Measurements from ENCODE around the gene IL31RA.

Gene IL31RA

DNA sequence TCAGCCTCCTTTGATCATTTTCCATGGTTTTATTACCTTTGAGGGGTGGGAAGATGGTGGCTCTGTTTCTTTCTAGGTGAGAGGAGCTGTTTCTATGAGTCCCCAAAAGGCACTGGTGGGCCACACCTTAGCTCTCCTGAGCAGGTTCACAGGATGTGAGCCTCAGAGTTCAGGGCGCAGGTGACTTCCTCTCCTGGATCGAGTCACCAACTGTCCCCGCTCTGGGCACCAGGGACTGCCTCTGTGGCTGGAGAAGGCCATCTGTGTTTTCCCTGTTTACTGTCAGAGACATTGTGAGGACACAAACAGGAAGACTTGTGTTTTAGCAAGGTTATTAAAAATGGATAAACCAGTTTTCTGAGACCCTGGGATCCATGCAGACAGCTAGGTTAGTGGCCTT lies 68.5 kb downstream of the IL31RA start:
- H3K9ac ChIP-seq (ENCODE audit: low read depth, low read length, poor library complexity, severe bottlenecking) = no peak overlapping the region
- H4K20me1 ChIP-seq (ENCODE audit: insufficient read depth, low read length, poor library complexity, severe bottlenecking) = no peaks in the 10 kb centered on the region
- H3K4me3 ChIP-seq (ENCODE audit: low read length, poor library complexity, severe bottlenecking) = no peak overlapping the region
- peaks cover 12% of the 10 kb centered on the region for H3K4me1 ChIP-seq (ENCODE audit: insufficient read depth, low read length, poor library complexity, severe bottlenecking)
- peak overlapping the region; percentile 4; the same call in 1 of the 2 replicates for H2AFZ ChIP-seq (ENCODE audit: low read length)
- H3K79me2 ChIP-seq (ENCODE audit: insufficient read depth, low read length) = no peaks in the 10 kb centered on the region
- no peak overlapping the region for H3K4me2 ChIP-seq (ENCODE audit: low read depth, low read length, poor library complexity, severe bottlenecking)
- H3K36me3 ChIP-seq (ENCODE audit: insufficient read depth, low read length) = no peaks in the 10 kb centered on the region
- H3K9me2 ChIP-seq (replicated peaks; ENCODE audit: low read depth, low read length) = no peaks in the 10 kb centered on the region
- no peaks in the 10 kb centered on the region for H3K27me3 ChIP-seq (ENCODE audit: insufficient read depth, low read length, poor library complexity, severe bottlenecking)
- H3K9me3 ChIP-seq (ENCODE audit: insufficient read depth, low read depth, low read length) = no peaks in the 10 kb centered on the region
- H3F3A ChIP-seq (ENCODE audit: low read depth) = no peaks in the 10 kb centered on the region
- TF ChIP-seq, protein P1, sequence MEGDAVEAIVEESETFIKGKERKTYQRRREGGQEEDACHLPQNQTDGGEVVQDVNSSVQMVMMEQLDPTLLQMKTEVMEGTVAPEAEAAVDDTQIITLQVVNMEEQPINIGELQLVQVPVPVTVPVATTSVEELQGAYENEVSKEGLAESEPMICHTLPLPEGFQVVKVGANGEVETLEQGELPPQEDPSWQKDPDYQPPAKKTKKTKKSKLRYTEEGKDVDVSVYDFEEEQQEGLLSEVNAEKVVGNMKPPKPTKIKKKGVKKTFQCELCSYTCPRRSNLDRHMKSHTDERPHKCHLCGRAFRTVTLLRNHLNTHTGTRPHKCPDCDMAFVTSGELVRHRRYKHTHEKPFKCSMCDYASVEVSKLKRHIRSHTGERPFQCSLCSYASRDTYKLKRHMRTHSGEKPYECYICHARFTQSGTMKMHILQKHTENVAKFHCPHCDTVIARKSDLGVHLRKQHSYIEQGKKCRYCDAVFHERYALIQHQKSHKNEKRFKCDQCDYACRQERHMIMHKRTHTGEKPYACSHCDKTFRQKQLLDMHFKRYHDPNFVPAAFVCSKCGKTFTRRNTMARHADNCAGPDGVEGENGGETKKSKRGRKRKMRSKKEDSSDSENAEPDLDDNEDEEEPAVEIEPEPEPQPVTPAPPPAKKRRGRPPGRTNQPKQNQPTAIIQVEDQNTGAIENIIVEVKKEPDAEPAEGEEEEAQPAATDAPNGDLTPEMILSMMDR (conservative IDR thresholded peaks at IDR 0.05; ENCODE audit: low read length) = no peak
- TF ChIP-seq EZH2phosphoT487 (IDR thresholded peaks at IDR 0.05; ENCODE audit: borderline replicate concordance) = no peak

DNA sequence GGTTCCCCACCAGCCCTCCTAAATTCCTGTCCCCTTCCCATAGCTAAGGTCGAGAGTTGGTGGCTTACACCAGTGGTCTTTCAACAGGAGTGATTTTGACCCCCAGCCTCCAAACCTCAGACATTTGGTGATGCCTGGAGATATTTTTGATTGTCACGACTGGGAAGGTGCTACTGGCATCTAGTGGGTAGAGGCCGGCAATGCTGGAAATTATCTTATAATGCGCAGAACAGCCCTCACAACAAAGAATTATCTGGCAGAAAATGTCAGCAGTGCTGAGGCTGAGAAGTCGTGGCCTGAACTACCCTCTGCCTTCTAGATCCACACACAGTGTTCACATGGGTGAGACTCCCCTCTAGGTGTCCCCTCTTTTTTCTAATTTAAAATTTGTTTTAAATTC lies 69.6 kb downstream of the IL31RA start:
- no peaks in the 10 kb centered on the region for H3K9me2 ChIP-seq (replicated peaks; ENCODE audit: low read depth, low read length)
- H2AFZ ChIP-seq (ENCODE audit: low read length) = no peak overlapping the region
- no peak overlapping the region for H3K9ac ChIP-seq (ENCODE audit: low read depth, low read length, poor library complexity, severe bottlenecking)
- TF ChIP-seq, protein P1 (conservative IDR thresholded peaks at IDR 0.05; ENCODE audit: low read length) = peak; percentile 60
- no peak for TF ChIP-seq EZH2phosphoT487 (IDR thresholded peaks at IDR 0.05; ENCODE audit: borderline replicate concordance)
- no peaks in the 10 kb centered on the region for H3K36me3 ChIP-seq (ENCODE audit: insufficient read depth, low read length)
- no peaks in the 10 kb centered on the region for H3K27me3 ChIP-seq (ENCODE audit: insufficient read depth, low read length, poor library complexity, severe bottlenecking)
- H3K4me2 ChIP-seq (ENCODE audit: low read depth, low read length, poor library complexity, severe bottlenecking) = no peak overlapping the region
- H4K20me1 ChIP-seq (ENCODE audit: insufficient read depth, low read length, poor library complexity, severe bottlenecking) = no peaks in the 10 kb centered on the region
- no peak overlapping the region for H3K4me3 ChIP-seq (ENCODE audit: low read length, poor library complexity, severe bottlenecking)
- no peaks in the 10 kb centered on the region for H3K9me3 ChIP-seq (ENCODE audit: insufficient read depth, low read depth, low read length)
- H3K79me2 ChIP-seq (ENCODE audit: insufficient read depth, low read length) = no peaks in the 10 kb centered on the region
- H3K4me1 ChIP-seq (ENCODE audit: insufficient read depth, low read length, poor library complexity, severe bottlenecking) = peaks cover 12% of the 10 kb centered on the region
- H3F3A ChIP-seq (ENCODE audit: low read depth) = no peaks in the 10 kb centered on the region

DNA sequence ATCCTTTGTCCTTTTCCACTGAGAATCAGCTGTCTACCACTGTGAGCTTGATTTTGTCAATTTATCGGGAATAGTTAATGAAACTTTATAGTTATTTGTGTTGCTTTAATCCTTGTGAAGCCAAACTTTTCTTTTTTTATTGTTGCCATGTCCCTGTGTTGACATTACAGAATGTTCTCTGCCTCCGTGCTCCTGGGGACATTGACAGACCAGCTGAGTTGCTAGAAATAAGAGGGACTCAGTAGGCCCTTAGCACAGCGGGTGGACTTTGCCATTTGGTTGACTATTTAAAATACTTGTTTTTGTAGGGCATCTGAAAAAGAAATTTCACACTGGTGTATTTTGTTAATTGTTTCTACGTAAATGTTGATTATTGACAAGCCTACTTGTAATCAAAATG lies 70.5 kb downstream of the IL31RA start:
- no peak for TF ChIP-seq EZH2phosphoT487 (IDR thresholded peaks at IDR 0.05; ENCODE audit: borderline replicate concordance)
- TF ChIP-seq, protein P1 (conservative IDR thresholded peaks at IDR 0.05; ENCODE audit: low read length) = no peak
- Histone ChIP-seq H3K79me2 (ENCODE audit: insufficient read depth, low read length) (no peaks in the 10 kb centered on the region), H3K27me3 (ENCODE audit: insufficient read depth, low read length, poor library complexity, severe bottlenecking) (no peaks in the 10 kb centered on the region), H3K36me3 (ENCODE audit: insufficient read depth, low read length) (no peaks in the 10 kb centered on the region), H4K20me1 (ENCODE audit: insufficient read depth, low read length, poor library complexity, severe bottlenecking) (no peaks in the 10 kb centered on the region), H3K4me2 (ENCODE audit: low read depth, low read length, poor library complexity, severe bottlenecking) (no peak overlapping the region), H2AFZ (ENCODE audit: low read length) (no peak overlapping the region), H3K9ac (ENCODE audit: low read depth, low read length, poor library complexity, severe bottlenecking) (no peak overlapping the region), H3K9me3 (ENCODE audit: insufficient read depth, low read depth, low read length) (no peaks in the 10 kb centered on the region), H3K4me1 (ENCODE audit: insufficient read depth, low read length, poor library complexity, severe bottlenecking) (peaks cover 12% of the 10 kb centered on the region), H3F3A (ENCODE audit: low read depth) (no peaks in the 10 kb centered on the region), H3K9me2 (replicated peaks; ENCODE audit: low read depth, low read length) (no peaks in the 10 kb centered on the region), H3K4me3 (ENCODE audit: low read length, poor library complexity, severe bottlenecking) (no peak overlapping the region)
